GM18505 (cell line): Measurements from ENCODE around the gene SYT2.
"Not testable (repeated sequence)": the region's sequence is repeated elsewhere in the genome, so short reads cannot be mapped to it uniquely, and the experiment has no call there.

ENCODE experiments used
- ATAC-seq: cut with Tn5 transposase; IDR thresholded peaks from one replicate; pipeline ENCODE4 v1.9.1; 2021; ENCODE audit not compliant: unreplicated experiment
- POLR2A ChIP-seq: IDR thresholded peaks from 4 replicates; pipeline ENCODE4 v1.6.1; 2011; ENCODE audit warnings: borderline replicate concordance; ENCODE audit not compliant: insufficient read depth, insufficient read length; ENCODE audit errors: extremely low read depth

Gene SYT2

GRCh38 chr1:202710070-202711045 is at the start of gene SYT2:
Gene SYT2 (minus strand): TSS chr1:202710454. CDS start chr1:202605772, 104,682 bp downstream.
- no peak for ATAC-seq
- TF ChIP-seq POLR2A = no peak

DNA sequence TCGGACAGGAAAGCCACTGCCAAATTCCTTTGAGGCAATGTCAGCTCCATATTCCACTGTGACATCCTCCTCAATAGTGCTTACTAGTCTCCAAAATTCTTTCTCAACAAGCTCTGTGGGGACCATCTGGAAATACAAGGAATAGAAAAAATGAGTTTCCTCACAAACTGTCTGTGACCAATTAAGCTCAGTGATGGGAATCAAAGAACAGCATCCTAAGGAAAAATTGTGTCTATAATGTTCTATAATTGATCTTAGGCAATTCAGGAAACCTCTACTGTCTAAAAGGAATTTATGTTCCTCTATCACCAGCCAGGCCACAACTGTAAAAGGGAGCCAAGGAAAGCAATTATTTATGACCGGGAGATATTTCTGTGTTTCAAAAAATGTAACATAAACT is 46.1 kb upstream of the SYT2 start:
- TF ChIP-seq POLR2A = no peak
- no peak for ATAC-seq

- ATAC-seq = no peak
- no peak for TF ChIP-seq POLR2A
Measured at GRCh38 chr1:202754293-202754692, 44.0 kb upstream of the SYT2 start.

DNA sequence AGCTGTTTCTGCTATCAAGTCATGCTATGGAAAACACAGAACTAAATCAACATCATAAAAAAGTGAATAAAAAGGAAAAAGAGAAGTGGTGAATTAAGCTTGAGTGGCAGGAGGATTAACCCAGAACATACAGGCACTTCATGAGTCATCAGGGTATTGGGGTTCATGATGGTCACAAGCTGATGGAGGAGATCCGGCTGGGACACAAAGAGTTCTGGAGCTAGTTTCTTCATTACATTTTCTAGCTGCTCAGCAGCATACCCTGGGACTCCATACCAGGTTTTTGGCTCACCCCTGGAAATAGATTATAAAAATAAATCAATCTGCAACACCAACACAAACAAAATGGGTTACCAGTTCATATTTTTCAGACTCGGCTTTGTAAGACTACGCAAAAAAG is 42.5 kb upstream of the SYT2 start:
- no peak for TF ChIP-seq POLR2A
- no peak for ATAC-seq

DNA sequence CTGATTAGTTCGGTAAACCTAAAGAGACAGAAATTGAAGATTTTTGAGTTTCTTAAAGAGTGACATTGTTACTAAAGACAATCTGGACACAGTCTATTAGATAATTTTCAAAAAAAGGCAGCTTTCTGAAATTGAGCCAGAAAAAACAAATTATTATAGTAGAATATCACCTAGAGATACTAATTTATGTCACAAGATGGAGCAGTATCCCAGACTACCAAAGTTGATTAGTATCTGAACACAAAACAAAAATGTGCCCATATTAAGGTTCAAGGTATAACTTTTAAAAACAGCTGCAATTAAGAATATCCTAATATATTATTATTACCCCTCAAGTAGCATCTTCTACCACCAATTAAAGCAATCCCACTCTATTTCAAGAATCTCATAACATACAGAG is 40.5 kb upstream of the SYT2 start:
- TF ChIP-seq POLR2A = no peak
- ATAC-seq = no peak

DNA sequence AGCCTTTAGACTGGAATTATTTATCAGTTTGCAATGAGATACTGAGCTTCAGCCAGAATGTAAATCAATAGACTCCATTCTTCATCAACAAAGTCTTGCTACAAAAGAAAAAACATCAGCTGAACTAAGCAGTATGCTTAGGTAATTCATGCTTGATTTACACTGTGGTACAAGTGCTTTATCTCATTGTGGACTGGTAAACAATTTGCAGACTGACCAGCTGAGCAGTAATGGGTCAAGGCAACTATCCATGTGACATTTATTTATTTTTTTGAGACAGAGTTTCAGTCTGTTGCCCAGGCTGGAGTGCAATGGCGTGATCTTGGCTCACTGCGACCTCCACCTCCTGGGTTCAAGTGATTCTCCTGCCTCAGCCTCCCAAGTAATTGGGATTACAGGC is 39.8 kb upstream of the SYT2 start:
- TF ChIP-seq POLR2A = no peak
- no peak for ATAC-seq

GRCh38 chr1:202745323-202745888 is 35.2 kb upstream of the SYT2 start:
- TF ChIP-seq POLR2A = no peak
- ATAC-seq = no peak

- not testable (repeated sequence) for ATAC-seq
Measured at GRCh38 chr1:202744770-202745169, 34.5 kb upstream of the SYT2 start.

GRCh38 chr1:202742496-202742895 is 32.2 kb upstream of the SYT2 start:
- no peak for ATAC-seq
- no peak for TF ChIP-seq POLR2A

DNA sequence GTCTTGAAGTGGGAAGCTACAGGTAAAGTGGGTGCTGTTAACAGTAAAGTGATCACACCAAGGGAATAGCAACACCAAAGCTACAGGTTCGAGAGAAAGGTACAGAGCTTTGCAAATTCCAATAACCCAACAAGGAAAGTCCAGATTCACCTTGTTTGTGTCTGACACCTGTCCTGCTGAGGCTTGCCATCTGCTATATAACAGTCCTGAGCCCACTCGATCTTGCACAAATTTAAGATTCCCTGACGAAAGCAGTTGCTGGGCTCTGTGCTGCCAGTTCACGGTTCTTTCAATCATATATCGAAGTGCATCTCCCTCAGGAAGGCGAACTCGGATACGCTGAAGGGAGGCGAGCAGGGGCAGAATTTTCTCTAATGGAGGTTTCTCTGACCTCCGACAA is 23.0 kb upstream of the SYT2 start:
- TF ChIP-seq POLR2A = no peak
- no peak for ATAC-seq

DNA sequence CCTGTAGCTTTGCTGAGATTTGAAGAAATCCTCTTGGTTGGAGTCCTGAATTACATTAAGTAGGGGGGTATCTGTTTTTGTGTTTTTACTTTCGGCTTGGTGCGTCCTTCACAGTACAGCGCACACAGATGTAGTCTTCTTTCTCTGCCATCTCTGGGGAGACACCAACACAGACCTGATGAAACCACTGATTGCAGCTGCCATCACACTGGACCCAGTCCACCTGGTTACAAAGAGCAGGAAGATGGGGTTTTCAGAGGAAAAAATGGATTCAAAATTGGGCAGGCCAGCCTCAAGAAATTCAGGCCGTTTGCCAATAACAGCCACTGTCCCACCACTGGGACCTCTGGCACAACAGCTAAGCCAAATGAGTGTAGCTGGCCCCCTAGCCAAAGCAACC is 18.7 kb upstream of the SYT2 start:
- ATAC-seq = no peak
- no peak for TF ChIP-seq POLR2A

- no peak for ATAC-seq
- TF ChIP-seq POLR2A = no peak
Measured at GRCh38 chr1:202725526-202725925, 15.3 kb upstream of the SYT2 start.

- ATAC-seq = no peak
- no peak for TF ChIP-seq POLR2A
Measured at GRCh38 chr1:202723708-202724107, 13.5 kb upstream of the SYT2 start.

GRCh38 chr1:202723046-202723445 is 12.8 kb upstream of the SYT2 start:
- ATAC-seq = not testable (repeated sequence)
